Cardiac muscle cell (in vitro differentiated cells and primary cell): ENCODE data around the gene ADAP1. TPM values are rescaled to one million over a fixed set of nuclear protein-coding genes. Genes with fewer than 3 reads are reported as not detected.
"Not testable (repeated sequence)": the region's sequence is repeated elsewhere in the genome, so short reads cannot be mapped to it uniquely, and the experiment has no call there.

ENCODE experiments used
- DNase-seq, 2 donors: peaks; one replicate each; pipeline versions ENCODE4 v3.0.0 to v3.0.0-alpha.2; 2010 to 2017; ENCODE audit warnings: low read depth in 1 of 2, low spot score in 1 of 2
- H3K27ac ChIP-seq: fragments of 200-600 bp; sonication (generic); 2 replicates; pipeline ENCODE4 v1.5.1; 2016
- H3K27me3 ChIP-seq: fragments of 200-600 bp; sonication (generic); 2 replicates; pipeline ENCODE4 v1.6.0; 2016; ENCODE audit warnings: control low read depth
- H3K36me3 ChIP-seq: fragments of 200-600 bp; sonication (generic); 2 replicates; pipeline ENCODE4 v1.5.1; 2016; ENCODE audit warnings: control low read depth
- H3K4me1 ChIP-seq: fragments of 200-600 bp; sonication (generic); 2 replicates; pipeline ENCODE4 v1.8.1; 2017; ENCODE audit warnings: low read depth, mild to moderate bottlenecking, mixed run types
- H3K4me3 ChIP-seq: fragments of 200-600 bp; sonication (generic); 2 replicates; pipeline ENCODE4 v1.5.1; 2016; ENCODE audit warnings: mild to moderate bottlenecking
- H3K9me3 ChIP-seq: fragments of 200-600 bp; sonication (generic); 2 replicates; pipeline ENCODE4 v1.5.1; 2017; ENCODE audit warnings: low read depth, mild to moderate bottlenecking, control low read depth
- polyA plus RNA-seq: library from polyadenylated mRNA; unstranded; fragments of >200 nt; fragmentation: Nextera tagmentation; extraction: Ambion mirVana; gene quantifications from 2 replicates; pipeline ENCODE4 v1.2.1, GENCODE V29; 2016
- total RNA-seq: library from RNA; depleted of rRNA; stranded (reverse); fragments of >200 nt; gene quantifications from 2 replicates; pipeline ENCODE4 v1.2.3, GENCODE V29; 2016
- TF ChIP-seq, protein P1 (sequence below): IDR thresholded peaks from 2 replicates; pipeline ENCODE4 v1.5.1; 2012; ENCODE audit warnings: low read depth, mild to moderate bottlenecking, low read length

ADAP1 gene
- total and polyA plus RNA-seq, 2 experiments from 2014 or later: 12.0 to 14.4 TPM

GRCh38 chr7:946256-946996 is 8.1 kb downstream of the ADAP1 start:
- H3K36me3 ChIP-seq: no peaks in the 10 kb centered on the region
- no peak overlapping the region for H3K27ac ChIP-seq
- H3K9me3 ChIP-seq: no peaks in the 10 kb centered on the region
- DNase-seq: no peak
- no peak overlapping the region for H3K4me3 ChIP-seq
- H3K27me3 ChIP-seq: peaks cover 13% of the 10 kb centered on the region
- H3K4me1 ChIP-seq: no peaks in the 10 kb centered on the region
- TF ChIP-seq, protein P1, sequence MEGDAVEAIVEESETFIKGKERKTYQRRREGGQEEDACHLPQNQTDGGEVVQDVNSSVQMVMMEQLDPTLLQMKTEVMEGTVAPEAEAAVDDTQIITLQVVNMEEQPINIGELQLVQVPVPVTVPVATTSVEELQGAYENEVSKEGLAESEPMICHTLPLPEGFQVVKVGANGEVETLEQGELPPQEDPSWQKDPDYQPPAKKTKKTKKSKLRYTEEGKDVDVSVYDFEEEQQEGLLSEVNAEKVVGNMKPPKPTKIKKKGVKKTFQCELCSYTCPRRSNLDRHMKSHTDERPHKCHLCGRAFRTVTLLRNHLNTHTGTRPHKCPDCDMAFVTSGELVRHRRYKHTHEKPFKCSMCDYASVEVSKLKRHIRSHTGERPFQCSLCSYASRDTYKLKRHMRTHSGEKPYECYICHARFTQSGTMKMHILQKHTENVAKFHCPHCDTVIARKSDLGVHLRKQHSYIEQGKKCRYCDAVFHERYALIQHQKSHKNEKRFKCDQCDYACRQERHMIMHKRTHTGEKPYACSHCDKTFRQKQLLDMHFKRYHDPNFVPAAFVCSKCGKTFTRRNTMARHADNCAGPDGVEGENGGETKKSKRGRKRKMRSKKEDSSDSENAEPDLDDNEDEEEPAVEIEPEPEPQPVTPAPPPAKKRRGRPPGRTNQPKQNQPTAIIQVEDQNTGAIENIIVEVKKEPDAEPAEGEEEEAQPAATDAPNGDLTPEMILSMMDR: no peak

GRCh38 chr7:945556-946255 is 8.8 kb downstream of the ADAP1 start:
- DNase-seq: no peak
- H3K4me3 ChIP-seq: no peak overlapping the region

GRCh38 chr7:945147-945555 is 9.3 kb downstream of the ADAP1 start:
- Histone ChIP-seq H3K4me1 (no peaks in the 10 kb centered on the region), H3K27ac (no peak overlapping the region), H3K36me3 (no peaks in the 10 kb centered on the region), H3K4me3 (no peak overlapping the region), H3K27me3 (peaks cover 22% of the 10 kb centered on the region), H3K9me3 (no peaks in the 10 kb centered on the region)
- no peak for DNase-seq
- TF ChIP-seq, protein P1: no peak

More at GRCh38 chr7:945556-946255, 8.8 kb downstream of the ADAP1 start:
- no peak overlapping the region for H3K27ac ChIP-seq
- TF ChIP-seq, protein P1: no peak
- H3K9me3 ChIP-seq: no peaks in the 10 kb centered on the region
- no peaks in the 10 kb centered on the region for H3K36me3 ChIP-seq
- H3K4me1 ChIP-seq: no peaks in the 10 kb centered on the region
- peaks cover 20% of the 10 kb centered on the region for H3K27me3 ChIP-seq

GRCh38 chr7:944744-945143 is 9.7 kb downstream of the ADAP1 start:
- no peaks in the 10 kb centered on the region for H3K4me1 ChIP-seq
- DNase-seq: no peak
- H3K4me3 ChIP-seq: no peak overlapping the region
- TF ChIP-seq, protein P1: no peak
- H3K9me3 ChIP-seq: no peaks in the 10 kb centered on the region
- H3K36me3 ChIP-seq: no peaks in the 10 kb centered on the region
- peaks cover 22% of the 10 kb centered on the region for H3K27me3 ChIP-seq
- no peak overlapping the region for H3K27ac ChIP-seq

DNA sequence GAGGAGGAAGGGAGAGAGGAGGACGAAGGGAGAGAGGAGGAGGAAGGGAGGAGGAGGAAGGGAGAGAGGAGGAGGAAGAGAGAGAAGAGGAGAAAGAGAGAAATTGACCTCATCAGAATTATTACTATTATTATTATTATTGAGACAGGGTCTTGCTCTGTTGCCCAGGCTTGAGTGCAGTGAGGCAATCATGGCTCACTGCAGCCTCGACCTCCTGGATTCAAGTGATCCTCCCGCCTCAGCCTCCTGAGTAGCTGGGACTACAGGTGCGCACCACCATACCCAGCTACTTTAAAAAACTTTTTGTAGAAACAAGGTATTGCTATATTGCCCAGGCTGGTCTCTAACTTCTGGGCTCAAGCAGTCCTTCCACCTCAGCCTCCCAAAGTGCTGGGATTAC is 10.7 kb downstream of the ADAP1 start:
- not testable (repeated sequence) for H3K9me3 ChIP-seq, H3K27ac ChIP-seq, H3K36me3 ChIP-seq, H3K4me1 ChIP-seq, DNase-seq, H3K4me3 ChIP-seq
- H3K27me3 ChIP-seq: peaks cover 22% of the 10 kb centered on the region
